Astrocyte of the cerebellum (primary cell): ENCODE data around the gene C14orf119.

Experiments used
- DNase-seq: peaks from one replicate; pipeline ENCODE4 v3.0.0-alpha.2; 2011; ENCODE audit warnings: low read depth
- H3K4me3 ChIP-seq: 2 replicates; pipeline ENCODE4 v1.5.1; 2011; ENCODE audit warnings: mild to moderate bottlenecking, low read depth, low read length, moderate library complexity
- CTCF ChIP-seq: IDR thresholded peaks from 2 replicates; pipeline ENCODE4 v1.5.1; 2012; ENCODE audit warnings: low read length, low read depth, moderate library complexity, mild to moderate bottlenecking; ENCODE audit errors: missing control alignments
- in situ Hi-C: cut with HindIII; loops from 2 replicates; pipeline ENCODE4 v1.10.0; 2017; ENCODE audit warnings: low sequenced_read_pairs

C14orf119 gene

GRCh38 chr14:23056145-23056955 lies 39.0 kb upstream of the C14orf119 start:
- in situ Hi-C loops, result no loop called here
- H3K4me3 ChIP-seq, result peak overlapping the region; percentile 54
- DNase-seq, result peak; percentile 27
- peak; percentile 89 for TF ChIP-seq CTCF

- DNase-seq, result peak; percentile 36
- no peak for TF ChIP-seq CTCF
- H3K4me3 ChIP-seq, result peak within 1 kb of the TSS; percentile 54
- in situ Hi-C loops, result no loop called here
Measured at GRCh38 chr14:23056956-23057756, 38.1 kb upstream of the C14orf119 start, which contains the start of gene CDH24. Gene CDH24, minus strand, starts transcription at chr14:23057520. Its CDS starts 1,787 bp downstream, at chr14:23055733.

GRCh38 chr14:23057757-23058653 lies 37.3 kb upstream of the C14orf119 start:
- in situ Hi-C loops, result no loop called here
- peak; percentile 89 for TF ChIP-seq CTCF
- DNase-seq, result peak; percentile 73
- H3K4me3 ChIP-seq, result peak overlapping the region; percentile 54

GRCh38 chr14:23058654-23059504 lies 36.4 kb upstream of the C14orf119 start:
- no peak overlapping the region for H3K4me3 ChIP-seq
- TF ChIP-seq CTCF, result no peak
- no peak for DNase-seq
- in situ Hi-C loops, result no loop called here

GRCh38 chr14:23060536-23061260 lies 34.6 kb upstream of the C14orf119 start:
- no peak for DNase-seq
- in situ Hi-C loops, result no loop called here
- H3K4me3 ChIP-seq, result no peak overlapping the region
- TF ChIP-seq CTCF, result no peak
